Measurements from ENCODE around the gene NLGN3.

Gene NLGN3

GRCh38 chrX:71151366-71151765, 6.7 kb downstream of the NLGN3 start:
- Histone ChIP-seq H3K9me3 (ENCODE audit: control insufficient read depth, low read length) (no peaks in the 10 kb centered on the region), H3K27ac (ENCODE audit: low read depth, low read length, severe bottlenecking) (no peak overlapping the region), H3K4me3 (ENCODE audit: extremely low read depth, insufficient read depth, low read length, poor library complexity, severe bottlenecking) (no peak overlapping the region), H3K36me3 (ENCODE audit: control insufficient read depth, insufficient read depth, low read length) (no peaks in the 10 kb centered on the region), H3K4me1 (ENCODE audit: control insufficient read depth, insufficient read depth, low read length, poor library complexity, severe bottlenecking) (no peaks in the 10 kb centered on the region)
- WGBS, 2 experiments (ENCODE audit: insufficient coverage in 2 of 2): 94 to 100% methylated on average over 1 to 7 of the region's 7 CpGs

DNA sequence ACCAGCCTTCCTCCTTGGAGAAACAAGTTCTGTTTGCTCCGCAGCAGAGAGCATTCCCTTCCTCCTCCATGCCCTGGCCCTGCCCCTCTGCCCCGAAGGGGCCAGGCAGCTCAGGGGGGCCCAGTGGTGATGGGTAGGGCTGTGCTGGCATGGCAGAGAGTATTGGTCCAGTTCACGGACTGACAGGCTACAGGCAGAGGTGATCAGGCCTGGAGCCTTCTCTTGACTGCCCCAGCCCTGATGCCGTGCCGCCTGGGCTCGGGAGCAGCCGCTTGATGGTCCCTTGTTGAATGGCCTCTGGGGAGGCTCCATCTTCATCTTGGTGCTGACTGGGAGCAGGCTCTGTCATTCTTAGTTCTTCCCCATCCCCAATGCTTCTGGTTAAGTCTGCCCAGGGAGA, 9.6 kb downstream of the NLGN3 start:
- H3K36me3 ChIP-seq (ENCODE audit: control insufficient read depth, insufficient read depth, low read length): no peaks in the 10 kb centered on the region
- WGBS, 2 experiments (ENCODE audit: insufficient coverage in 2 of 2): 100% methylated on average over 1 of the region's 7 CpGs; no CpG with 5 or more reads in 1 of the 2 experiments
- H3K9me3 ChIP-seq (ENCODE audit: control insufficient read depth, low read length): no peaks in the 10 kb centered on the region
- no peak overlapping the region for H3K4me3 ChIP-seq (ENCODE audit: extremely low read depth, insufficient read depth, low read length, poor library complexity, severe bottlenecking)
- H3K27ac ChIP-seq (ENCODE audit: low read depth, low read length, severe bottlenecking): no peak overlapping the region
- H3K4me1 ChIP-seq (ENCODE audit: control insufficient read depth, insufficient read depth, low read length, poor library complexity, severe bottlenecking): no peaks in the 10 kb centered on the region

- 80 to 100% methylated on average over 1 of the region's 3 CpGs for WGBS, 2 experiments (ENCODE audit: insufficient coverage in 2 of 2)
- H3K9me3 ChIP-seq (ENCODE audit: control insufficient read depth, low read length): no peaks in the 10 kb centered on the region
Measured at GRCh38 chrX:71154641-71155040, 10.0 kb downstream of the NLGN3 start.

DNA sequence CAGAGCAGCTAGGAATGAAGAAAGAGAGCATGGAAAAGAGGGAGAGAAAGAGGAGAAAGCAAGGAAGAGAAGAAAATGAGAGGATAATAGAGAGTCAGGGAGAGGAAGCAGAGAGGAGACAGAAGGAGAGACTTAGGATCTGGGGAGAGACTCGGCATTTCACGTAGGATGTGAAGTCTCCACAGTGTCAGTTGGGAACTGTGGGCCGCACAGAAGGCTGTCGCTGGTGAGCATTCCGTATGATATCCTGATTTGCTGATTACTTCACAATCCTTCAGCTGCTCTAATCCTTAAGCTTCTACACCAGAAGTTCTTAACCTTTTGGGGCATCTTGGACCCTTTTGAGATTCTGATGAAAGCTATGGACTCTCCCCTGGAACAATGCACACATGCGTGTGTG, 14.0 kb downstream of the NLGN3 start:
- Histone ChIP-seq H3K9me3 (ENCODE audit: control insufficient read depth, low read length) (no peaks in the 10 kb centered on the region), H3K4me3 (ENCODE audit: extremely low read depth, insufficient read depth, low read length, poor library complexity, severe bottlenecking) (no peak overlapping the region), H3K27ac (ENCODE audit: low read depth, low read length, severe bottlenecking) (no peak overlapping the region), H3K36me3 (ENCODE audit: control insufficient read depth, insufficient read depth, low read length) (no peaks in the 10 kb centered on the region), H3K4me1 (ENCODE audit: control insufficient read depth, insufficient read depth, low read length, poor library complexity, severe bottlenecking) (no peaks in the 10 kb centered on the region)
- 91 to 95% methylated on average over 3 of the region's 6 CpGs for WGBS, 2 experiments (ENCODE audit: insufficient coverage in 2 of 2)

More at GRCh38 chrX:71154641-71155040, 10.0 kb downstream of the NLGN3 start:
- Histone ChIP-seq H3K36me3 (ENCODE audit: control insufficient read depth, insufficient read depth, low read length) (no peaks in the 10 kb centered on the region), H3K27ac (ENCODE audit: low read depth, low read length, severe bottlenecking) (no peak overlapping the region), H3K4me1 (ENCODE audit: control insufficient read depth, insufficient read depth, low read length, poor library complexity, severe bottlenecking) (no peaks in the 10 kb centered on the region), H3K4me3 (ENCODE audit: extremely low read depth, insufficient read depth, low read length, poor library complexity, severe bottlenecking) (no peak overlapping the region)

DNA sequence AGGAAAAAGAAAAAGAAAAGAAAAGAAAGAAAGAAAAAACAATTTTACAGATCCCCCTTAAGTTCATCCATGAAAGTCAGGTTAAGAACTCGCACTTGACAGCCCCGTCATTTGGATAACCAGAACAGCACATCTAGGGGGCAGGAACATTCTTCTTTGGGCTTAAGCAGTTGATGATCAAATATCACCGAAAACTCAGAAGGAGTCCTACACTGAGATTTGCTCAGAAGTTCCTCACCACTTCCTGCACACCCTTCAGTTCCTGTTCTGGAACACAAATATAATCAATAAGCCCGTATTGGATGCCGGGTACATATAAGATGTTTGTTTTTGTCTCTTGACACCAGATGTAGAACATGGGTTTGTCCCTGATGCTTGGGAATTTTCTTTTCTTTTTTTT, 14.7 kb downstream of the NLGN3 start:
- no peak overlapping the region for H3K4me3 ChIP-seq (ENCODE audit: extremely low read depth, insufficient read depth, low read length, poor library complexity, severe bottlenecking)
- WGBS, 2 experiments (ENCODE audit: insufficient coverage in 2 of 2): 94% methylated on average over 3 of the region's 5 CpGs; no CpG with 5 or more reads in 1 of the 2 experiments
- no peaks in the 10 kb centered on the region for H3K9me3 ChIP-seq (ENCODE audit: control insufficient read depth, low read length)
- no peaks in the 10 kb centered on the region for H3K36me3 ChIP-seq (ENCODE audit: control insufficient read depth, insufficient read depth, low read length)
- H3K27ac ChIP-seq (ENCODE audit: low read depth, low read length, severe bottlenecking): no peak overlapping the region
- H3K4me1 ChIP-seq (ENCODE audit: control insufficient read depth, insufficient read depth, low read length, poor library complexity, severe bottlenecking): no peaks in the 10 kb centered on the region

- Histone ChIP-seq H3K4me3 (ENCODE audit: extremely low read depth, insufficient read depth, low read length, poor library complexity, severe bottlenecking) (no peak overlapping the region), H3K9me3 (ENCODE audit: control insufficient read depth, low read length) (no peaks in the 10 kb centered on the region), H3K4me1 (ENCODE audit: control insufficient read depth, insufficient read depth, low read length, poor library complexity, severe bottlenecking) (no peaks in the 10 kb centered on the region), H3K27ac (ENCODE audit: low read depth, low read length, severe bottlenecking) (no peak overlapping the region), H3K36me3 (ENCODE audit: control insufficient read depth, insufficient read depth, low read length) (no peaks in the 10 kb centered on the region)
- 83 to 100% methylated on average over 1 of the region's 3 CpGs for WGBS, 2 experiments (ENCODE audit: insufficient coverage in 2 of 2)
Measured at GRCh38 chrX:71160475-71160874, 15.8 kb downstream of the NLGN3 start.

DNA sequence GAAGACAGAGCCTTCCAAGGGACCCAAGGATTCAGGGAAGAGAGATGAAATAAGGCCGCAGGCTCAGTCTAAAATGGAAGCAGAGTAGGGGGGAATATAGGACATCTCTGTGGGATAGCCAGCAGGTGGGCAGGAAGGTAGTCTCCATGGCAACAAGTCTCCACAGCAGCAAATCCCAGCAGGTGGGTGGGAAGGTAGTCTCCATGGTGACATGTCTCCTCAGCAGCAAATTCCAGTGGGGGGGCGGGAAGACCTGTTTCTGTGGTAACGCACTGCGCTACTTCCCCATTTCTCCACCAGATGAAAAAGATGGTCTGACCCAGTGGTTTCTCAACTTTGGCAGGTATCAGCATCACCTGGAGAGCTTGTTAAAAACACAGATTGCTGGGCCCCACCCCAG, 18.3 kb downstream of the NLGN3 start:
- 80% methylated on average over 1 of the region's 4 CpGs; no CpG with 5 or more reads in 1 of the 2 experiments for WGBS, 2 experiments (ENCODE audit: insufficient coverage in 2 of 2)
- no peak overlapping the region for H3K27ac ChIP-seq (ENCODE audit: low read depth, low read length, severe bottlenecking)
- no peak overlapping the region for H3K4me3 ChIP-seq (ENCODE audit: extremely low read depth, insufficient read depth, low read length, poor library complexity, severe bottlenecking)
- no peaks in the 10 kb centered on the region for H3K36me3 ChIP-seq (ENCODE audit: control insufficient read depth, insufficient read depth, low read length)
- H3K9me3 ChIP-seq (ENCODE audit: control insufficient read depth, low read length): no peaks in the 10 kb centered on the region
- H3K4me1 ChIP-seq (ENCODE audit: control insufficient read depth, insufficient read depth, low read length, poor library complexity, severe bottlenecking): no peaks in the 10 kb centered on the region

GRCh38 chrX:71164071-71164470, 19.4 kb downstream of the NLGN3 start:
- Histone ChIP-seq H3K36me3 (ENCODE audit: control insufficient read depth, insufficient read depth, low read length) (no peaks in the 10 kb centered on the region), H3K4me1 (ENCODE audit: control insufficient read depth, insufficient read depth, low read length, poor library complexity, severe bottlenecking) (no peaks in the 10 kb centered on the region), H3K9me3 (ENCODE audit: control insufficient read depth, low read length) (no peaks in the 10 kb centered on the region), H3K4me3 (ENCODE audit: extremely low read depth, insufficient read depth, low read length, poor library complexity, severe bottlenecking) (no peak overlapping the region), H3K27ac (ENCODE audit: low read depth, low read length, severe bottlenecking) (no peak overlapping the region)
- 91 to 96% methylated on average over 4 to 12 of the region's 12 CpGs for WGBS, 2 experiments (ENCODE audit: insufficient coverage in 2 of 2)

GRCh38 chrX:71166461-71166860, 21.8 kb downstream of the NLGN3 start:
- no peaks in the 10 kb centered on the region for H3K36me3 ChIP-seq (ENCODE audit: control insufficient read depth, insufficient read depth, low read length)
- 40% methylated on average over 1 of the region's 6 CpGs; no CpG with 5 or more reads in 1 of the 2 experiments for WGBS, 2 experiments (ENCODE audit: insufficient coverage in 2 of 2)
- H3K27ac ChIP-seq (ENCODE audit: low read depth, low read length, severe bottlenecking): no peak overlapping the region
- no peak overlapping the region for H3K4me3 ChIP-seq (ENCODE audit: extremely low read depth, insufficient read depth, low read length, poor library complexity, severe bottlenecking)
- H3K9me3 ChIP-seq (ENCODE audit: control insufficient read depth, low read length): no peaks in the 10 kb centered on the region
- H3K4me1 ChIP-seq (ENCODE audit: control insufficient read depth, insufficient read depth, low read length, poor library complexity, severe bottlenecking): no peaks in the 10 kb centered on the region

GRCh38 chrX:71167031-71167781, 22.6 kb downstream of the NLGN3 start:
- Histone ChIP-seq H3K36me3 (ENCODE audit: control insufficient read depth, insufficient read depth, low read length) (no peaks in the 10 kb centered on the region), H3K4me1 (ENCODE audit: control insufficient read depth, insufficient read depth, low read length, poor library complexity, severe bottlenecking) (no peaks in the 10 kb centered on the region), H3K9me3 (ENCODE audit: control insufficient read depth, low read length) (no peaks in the 10 kb centered on the region), H3K4me3 (ENCODE audit: extremely low read depth, insufficient read depth, low read length, poor library complexity, severe bottlenecking) (no peak overlapping the region), H3K27ac (ENCODE audit: low read depth, low read length, severe bottlenecking) (no peak overlapping the region)
- 94 to 100% methylated on average over 4 to 8 of the region's 17 CpGs for WGBS, 2 experiments (ENCODE audit: insufficient coverage in 2 of 2)

DNA sequence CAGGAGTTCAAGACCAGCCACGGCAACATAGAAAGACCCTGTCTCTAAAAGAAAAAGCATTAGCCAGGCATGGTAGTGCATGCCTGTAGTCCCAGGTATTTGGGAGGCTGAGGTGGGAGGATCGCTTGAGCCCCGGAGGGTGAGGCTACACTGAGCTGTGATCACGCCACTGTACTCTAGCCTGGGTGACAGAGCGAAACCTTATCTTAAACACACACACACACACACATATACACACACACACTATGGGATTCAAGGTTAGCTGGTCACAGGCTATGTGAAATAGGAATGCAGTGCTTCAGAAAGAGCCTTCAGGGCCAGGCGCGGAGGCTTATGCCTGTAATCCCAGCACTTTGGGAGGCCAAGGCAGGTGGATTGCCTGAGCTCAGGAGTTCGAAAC, 23.5 kb downstream of the NLGN3 start:
- H3K27ac ChIP-seq (ENCODE audit: low read depth, low read length, severe bottlenecking): no peak overlapping the region

More for the DNA sequence above, 23.5 kb downstream of the NLGN3 start:
- 100% methylated on average over 2 to 3 of the region's 8 CpGs for WGBS, 2 experiments (ENCODE audit: insufficient coverage in 2 of 2)
- Histone ChIP-seq H3K4me3 (ENCODE audit: extremely low read depth, insufficient read depth, low read length, poor library complexity, severe bottlenecking) (no peak overlapping the region), H3K9me3 (ENCODE audit: control insufficient read depth, low read length) (no peaks in the 10 kb centered on the region), H3K36me3 (ENCODE audit: control insufficient read depth, insufficient read depth, low read length) (no peaks in the 10 kb centered on the region), H3K4me1 (ENCODE audit: control insufficient read depth, insufficient read depth, low read length, poor library complexity, severe bottlenecking) (no peaks in the 10 kb centered on the region)

All from mesodermal cell (in vitro differentiated cells).